HK-2 (cell line): ENCODE results near the gene TOB2.
"Not testable (repeated sequence)": the region's sequence is repeated elsewhere in the genome, so short reads cannot be mapped to it uniquely, and the experiment has no call there.

Source experiments
- DNase-seq: peaks from one replicate; pipeline ENCODE4 v3.0.0-alpha.2; 2018; ENCODE audit not compliant: unreplicated experiment

Gene TOB2

DNA sequence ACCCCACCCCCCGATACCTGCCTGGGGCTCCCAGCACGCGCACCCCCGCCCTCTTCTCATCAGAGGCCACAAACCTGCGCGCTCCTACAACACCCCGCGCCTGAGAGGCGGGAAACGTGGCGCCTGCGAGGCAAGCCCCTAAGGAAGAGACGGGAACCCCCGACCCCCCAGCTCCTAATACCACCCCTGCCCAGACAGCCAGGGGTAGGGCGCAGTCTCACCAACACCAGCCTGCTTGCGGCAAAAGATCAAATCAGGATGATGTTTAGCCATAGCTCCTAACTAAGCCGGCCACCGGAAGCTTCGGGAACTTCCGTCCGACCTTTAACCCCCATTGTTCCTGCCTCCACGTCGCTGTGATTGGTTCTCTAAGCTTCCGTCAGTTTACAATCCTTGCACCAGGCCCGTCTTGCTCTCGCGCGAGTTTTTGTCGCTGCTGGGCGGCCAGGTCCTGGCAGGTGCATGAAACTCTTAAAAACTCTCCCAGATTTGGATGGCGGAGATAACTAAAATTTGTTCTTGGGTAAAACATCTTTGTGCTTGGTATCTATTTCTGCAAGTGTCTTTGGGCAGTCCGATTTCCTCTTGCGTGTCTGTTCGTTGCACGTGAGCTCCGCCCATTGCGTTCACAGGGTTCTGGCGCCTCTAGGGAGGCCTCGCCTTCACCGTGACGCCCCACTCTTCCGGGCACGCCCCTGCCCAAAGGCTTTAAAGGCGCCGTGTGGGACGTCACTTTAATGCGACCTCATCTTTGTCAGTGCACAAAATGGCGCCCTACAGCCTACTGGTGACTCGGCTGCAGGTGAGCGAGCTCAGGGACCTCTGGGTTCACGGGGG lies 22.0 kb upstream of the TOB2 start, which contains the start of the genes ACO2 and PHF5A:
Gene ACO2 (plus strand): TSS at position 737 of the 837 bp plus-strand sequence. CDS start 30 bp downstream, at position 767.
Gene PHF5A (minus strand): TSS at position 312 of the 837 bp plus-strand sequence. CDS start 39 bp downstream, at position 273.
- DNase-seq: peak; percentile 93

DNA sequence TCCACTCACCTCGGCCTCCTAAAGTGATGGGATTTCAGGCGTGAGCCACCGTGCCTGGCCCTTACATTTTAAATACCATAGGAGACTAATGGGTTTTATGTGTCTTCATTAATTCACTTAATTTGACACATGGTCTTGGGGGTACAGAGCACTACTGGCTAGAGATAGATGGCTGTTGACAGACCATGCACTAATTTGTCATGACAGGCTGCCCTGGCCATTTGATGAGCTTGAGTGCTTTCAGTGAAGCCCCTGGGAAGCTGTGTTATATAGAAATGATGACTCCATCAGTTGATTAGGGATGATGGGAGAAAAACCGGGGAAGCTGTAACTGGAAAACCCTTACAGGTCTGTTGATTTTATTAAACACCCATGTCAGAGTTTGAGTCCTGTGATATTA lies 15.3 kb upstream of the TOB2 start:
- DNase-seq: no peak

DNA sequence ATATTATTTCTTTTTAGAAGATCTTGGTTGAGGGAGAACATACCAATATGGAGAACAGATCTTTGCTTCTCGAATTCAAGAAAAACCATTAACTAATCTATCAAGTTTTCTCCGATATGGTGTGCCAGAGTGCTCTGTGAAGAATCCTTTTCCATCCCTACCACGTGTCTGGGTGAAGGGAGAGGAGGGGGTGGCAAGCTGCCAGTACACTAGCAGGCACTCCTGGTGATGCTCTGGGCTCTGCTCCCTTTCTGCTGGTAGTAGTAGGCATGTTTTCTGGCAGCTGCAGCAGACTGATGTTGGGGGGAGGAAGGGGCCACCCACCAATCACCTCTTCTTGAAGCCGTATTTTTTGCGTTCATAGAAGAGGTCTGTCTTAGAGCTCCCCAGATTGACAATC lies 13.5 kb upstream of the TOB2 start:
- DNase-seq: not testable (repeated sequence)

DNA sequence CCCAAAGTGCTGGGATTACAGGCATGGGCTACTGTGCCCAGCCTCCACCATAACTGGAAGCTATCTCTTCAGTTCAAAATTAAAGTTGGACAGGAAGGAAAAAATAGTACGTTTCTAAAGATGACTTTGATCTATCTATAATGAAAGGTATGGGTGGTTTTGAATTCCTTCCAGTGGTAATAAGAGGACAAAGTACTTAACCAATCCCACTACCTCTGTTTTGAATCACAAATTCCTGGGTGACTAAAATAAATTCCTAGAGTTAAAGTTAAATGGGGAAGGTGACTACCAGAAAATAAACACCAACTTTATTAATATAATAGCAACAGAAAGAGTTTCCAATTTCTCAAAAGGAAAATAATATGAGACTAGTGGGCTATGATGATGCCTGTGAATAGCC lies 12.8 kb upstream of the TOB2 start:
- DNase-seq: no peak

DNA sequence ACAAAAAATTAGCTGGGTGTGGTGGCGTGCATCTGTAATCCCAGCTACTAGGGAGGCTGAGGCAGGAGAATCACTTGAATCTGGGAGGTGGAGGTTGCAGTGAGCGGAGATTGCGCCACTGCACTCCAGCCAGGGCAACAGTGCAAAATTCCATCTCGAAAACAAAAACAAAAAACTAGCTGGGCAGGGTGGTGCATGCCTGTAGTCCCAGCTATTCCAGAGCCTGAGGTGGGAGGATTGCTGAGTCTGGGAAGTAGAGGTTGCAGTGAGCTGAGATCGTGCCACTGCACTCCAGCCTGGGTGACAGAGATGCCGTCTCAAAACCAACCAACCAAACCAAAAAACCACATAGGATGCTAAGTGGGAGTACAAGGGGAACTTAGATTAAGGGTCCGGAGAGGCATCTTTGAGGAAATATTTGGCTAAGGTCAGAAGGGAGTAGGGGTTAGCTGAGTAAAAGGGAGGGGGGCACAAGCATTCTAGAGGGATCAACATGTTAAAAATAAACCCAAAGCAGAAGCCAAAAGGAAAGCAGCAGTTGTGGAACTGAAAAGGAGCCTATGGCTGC lies 11.6 kb upstream of the TOB2 start:
- DNase-seq: no peak

DNA sequence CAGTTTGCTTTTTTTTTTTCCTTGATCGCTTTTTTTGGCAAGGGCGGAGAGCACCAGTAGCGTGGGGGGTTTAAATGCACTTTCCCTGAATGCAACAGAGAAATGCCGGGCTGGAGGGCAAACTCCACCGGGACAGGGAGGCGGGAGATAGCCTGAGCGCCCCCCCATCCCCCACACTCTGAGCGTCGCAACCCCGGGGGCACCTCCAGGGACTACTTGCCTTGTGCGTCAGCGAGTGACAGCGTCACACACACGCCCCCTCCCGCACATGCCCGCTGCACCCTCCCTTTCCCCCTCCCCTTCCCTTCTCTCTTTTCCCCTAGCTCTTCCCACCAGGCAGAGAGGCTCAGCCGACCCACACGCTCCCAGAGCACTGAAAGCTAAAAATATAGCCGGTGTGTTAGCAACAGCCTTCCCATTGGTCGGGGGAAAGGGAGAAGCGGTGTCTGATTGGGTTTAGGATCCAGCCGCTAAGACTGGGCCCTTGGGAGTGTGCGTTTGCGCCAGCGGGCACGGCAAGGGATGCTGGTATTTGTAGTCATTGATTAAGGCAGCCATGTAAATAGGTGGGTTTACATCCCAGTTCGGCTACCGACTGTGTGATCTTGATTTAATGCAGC lies 1.7 kb upstream of the TOB2 start:
- peak; percentile 94 for DNase-seq

DNA sequence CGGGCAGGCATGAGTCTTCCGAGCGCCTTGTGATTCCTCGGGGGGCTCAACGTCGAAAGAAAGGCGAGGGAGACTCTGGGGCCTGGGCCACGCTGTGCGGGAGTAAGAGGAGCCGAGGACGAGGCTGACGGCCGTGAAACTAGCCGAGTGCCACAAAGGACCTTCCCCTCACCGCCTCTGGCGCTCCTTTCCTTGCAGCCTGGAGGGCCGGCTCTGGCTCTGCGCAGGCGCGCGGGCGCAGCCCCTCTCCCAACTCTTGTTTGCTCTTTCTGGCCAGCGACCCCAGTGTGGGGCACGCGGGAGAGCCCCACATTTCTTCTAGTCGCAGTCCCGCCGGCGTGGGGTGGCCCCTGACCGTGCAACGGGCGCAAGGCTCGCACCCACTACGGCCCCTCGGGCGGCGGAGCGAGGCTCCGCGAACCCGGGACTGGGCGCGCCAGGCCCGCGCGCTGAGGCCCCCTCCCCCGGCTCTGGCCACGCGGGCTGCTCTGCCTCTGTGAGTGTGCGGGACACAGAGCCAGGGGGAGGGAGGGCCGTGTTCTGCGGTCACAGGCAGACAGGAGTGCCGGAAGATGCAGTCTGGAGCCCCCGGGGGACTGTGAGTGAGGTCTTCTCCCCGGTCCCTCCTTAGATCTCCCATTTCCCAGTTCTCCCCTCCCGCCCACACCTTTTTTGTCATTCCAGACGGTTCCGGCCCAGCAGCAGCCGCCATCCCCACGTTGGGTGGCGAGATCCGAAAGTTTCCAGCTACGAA lies 1.0 kb upstream of the TOB2 start:
- peak; percentile 66 for DNase-seq

DNA sequence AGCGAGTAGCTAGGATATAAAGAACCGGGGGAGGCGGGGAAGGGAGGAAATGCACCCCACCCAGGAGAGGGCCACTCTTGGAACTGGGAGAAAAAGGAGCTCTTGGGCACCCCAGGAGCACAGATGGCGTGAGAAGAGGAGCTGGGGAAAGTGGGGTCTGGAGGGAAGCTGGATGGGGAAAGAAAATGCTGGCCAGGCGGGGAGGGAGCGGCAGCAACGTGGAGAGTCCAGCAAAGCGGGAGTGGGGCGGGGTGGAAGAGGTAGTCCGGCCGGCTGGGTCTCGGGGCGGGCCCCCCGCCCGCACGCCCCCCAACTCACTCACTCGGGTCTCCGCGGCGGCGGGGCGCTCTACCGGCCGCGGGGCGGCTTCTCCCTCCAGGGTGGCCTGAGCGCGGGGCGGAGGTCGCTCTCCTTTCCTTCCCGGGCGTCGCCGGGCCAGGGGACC lies 522 bp downstream of the TOB2 start:
- peak; percentile 15 for DNase-seq

DNA sequence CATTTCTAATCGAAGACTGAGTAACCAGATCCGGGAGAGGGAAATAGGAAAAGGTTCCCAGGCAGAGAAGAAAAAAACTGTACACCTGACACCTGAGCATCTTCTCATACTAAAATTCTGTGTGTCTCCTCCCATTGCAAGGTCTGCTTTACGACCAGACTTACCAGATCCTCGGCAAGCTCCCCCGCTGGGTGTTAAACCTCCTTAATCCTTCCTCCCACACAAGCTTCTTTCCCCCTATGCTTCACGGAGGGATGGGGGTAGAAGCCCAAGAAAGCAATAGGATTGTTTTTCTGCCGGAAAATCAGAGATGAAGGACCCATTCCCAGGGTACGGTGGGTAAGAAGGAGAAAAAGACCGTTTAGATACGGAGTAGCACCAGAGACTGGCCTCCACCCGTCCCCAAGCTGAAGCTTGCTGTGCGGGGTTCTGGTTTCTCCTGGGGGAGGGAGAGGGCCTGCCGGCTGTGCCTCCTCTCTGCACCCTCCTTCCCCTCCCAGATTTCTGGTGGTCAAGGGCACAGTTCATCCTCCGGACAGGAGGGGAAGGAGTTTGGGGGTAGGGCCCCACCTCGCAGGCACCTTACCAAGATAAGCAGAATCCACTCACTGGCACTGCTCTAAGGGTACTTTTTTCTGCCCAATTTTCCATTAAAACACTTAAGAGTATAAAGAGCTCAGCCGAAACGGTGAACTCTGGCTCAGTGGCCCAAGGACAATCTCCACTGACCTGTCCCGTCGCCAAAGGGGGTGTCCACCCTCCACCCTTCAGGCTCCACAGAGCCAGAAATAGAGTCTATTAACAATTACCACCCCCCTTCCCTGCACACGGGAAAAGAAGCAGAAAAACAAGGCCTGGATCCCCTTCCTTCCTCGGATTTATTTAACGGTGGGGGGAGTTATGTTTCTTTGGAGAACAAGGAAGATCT lies 1.2 kb downstream of the TOB2 start:
- DNase-seq: peak; percentile 16

DNA sequence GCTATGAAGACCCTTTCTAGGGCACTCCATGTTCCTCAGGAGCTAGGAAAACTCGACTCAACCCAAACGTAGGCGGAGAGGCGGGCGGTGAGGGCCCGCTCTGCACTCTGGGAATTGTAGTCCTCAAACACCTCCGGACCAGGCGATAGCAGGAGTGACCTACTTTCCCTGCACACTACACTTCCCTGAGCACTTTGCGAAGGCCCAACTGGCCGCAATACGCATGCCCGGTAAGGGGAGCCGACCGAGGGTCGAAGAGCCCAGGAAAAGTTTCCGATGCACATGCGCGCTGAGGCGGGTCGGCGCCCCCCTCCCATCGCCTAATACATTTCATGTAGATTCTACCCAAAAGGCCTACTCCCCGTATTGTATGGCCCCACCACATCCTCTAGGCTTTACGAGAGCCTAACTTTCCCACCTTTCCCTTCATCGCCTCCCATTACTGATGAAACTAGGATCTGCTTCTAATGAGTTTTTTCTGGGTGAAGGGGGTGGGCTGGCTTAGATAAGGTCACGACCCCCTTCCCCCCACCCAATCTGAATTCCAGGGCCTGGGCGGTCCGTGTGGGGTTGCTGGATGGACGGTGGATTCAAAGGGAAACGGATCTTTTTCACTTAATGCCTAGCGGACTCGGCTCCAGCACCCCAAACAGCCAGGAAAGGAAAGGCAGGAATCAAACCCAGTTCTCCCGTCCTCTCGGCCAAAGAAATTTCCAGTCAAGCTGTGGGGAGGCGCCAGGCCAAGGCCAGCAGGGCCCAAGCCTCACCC lies 2.1 kb downstream of the TOB2 start:
- DNase-seq: peak; percentile 85

DNA sequence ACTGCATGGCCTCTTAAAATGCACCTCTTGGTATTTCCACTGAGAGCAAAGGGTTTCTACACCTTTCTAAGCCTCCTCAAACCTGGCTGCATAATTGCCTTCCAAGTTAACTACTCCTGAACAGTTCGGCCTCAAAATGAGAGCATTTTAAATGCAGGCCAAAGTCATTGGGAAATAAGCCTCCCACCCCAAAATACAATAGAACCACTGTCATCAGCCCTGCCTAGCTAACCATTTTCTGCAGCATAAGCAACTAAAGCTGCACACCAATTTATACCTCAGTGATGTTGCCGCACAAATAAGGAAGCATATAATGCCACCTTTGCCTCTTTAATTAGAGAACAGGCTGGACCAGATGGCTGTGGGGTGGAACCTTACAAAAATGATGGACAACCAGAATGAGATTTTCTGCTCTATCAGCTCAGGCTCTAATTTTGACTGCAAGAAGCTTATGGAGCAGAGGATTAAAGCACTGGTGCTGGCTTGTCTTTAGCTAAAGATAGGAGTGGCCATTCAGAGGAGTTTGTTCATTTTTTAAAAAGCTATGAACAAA lies 4.3 kb downstream of the TOB2 start:
- DNase-seq: no peak

DNA sequence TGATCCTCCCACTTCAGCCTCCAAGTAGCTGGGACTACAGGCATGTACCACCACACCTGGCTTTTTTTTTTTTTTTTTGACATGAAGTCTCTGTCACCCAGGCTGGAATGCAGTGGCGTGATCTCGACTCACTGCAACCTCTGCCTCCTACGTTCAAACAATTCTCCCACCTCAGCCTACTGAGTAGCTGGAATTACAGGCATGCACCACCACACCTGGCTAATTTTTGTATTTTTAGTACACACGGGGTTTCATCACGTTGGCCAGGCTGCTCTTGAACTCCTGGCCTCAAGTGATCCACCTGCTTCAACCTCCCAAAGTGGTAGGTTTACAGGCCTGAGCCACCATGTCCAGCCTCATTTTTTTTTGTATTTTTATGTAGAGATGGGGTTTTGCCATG lies 6.1 kb downstream of the TOB2 start:
- DNase-seq: not testable (repeated sequence)

DNA sequence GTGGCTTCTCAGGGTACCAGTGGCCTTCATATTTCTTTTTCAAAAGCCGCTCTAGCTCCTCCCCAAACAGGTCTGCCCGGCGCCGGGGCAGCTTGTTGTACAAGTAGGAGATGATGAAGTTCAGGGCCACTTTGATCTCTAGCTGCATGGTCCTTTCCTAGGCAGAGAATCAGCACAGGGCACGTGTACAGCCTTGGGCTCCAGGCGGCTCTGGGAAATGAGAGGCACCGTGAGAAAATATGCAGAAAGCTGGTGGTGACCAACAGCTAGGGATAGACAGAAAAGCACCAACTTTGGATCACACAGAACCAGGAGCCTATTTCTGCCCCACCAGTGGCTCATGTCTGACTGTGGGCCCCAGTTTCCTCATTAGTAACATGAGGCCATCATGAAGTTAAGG lies 9.4 kb downstream of the TOB2 start:
- DNase-seq: no peak

DNA sequence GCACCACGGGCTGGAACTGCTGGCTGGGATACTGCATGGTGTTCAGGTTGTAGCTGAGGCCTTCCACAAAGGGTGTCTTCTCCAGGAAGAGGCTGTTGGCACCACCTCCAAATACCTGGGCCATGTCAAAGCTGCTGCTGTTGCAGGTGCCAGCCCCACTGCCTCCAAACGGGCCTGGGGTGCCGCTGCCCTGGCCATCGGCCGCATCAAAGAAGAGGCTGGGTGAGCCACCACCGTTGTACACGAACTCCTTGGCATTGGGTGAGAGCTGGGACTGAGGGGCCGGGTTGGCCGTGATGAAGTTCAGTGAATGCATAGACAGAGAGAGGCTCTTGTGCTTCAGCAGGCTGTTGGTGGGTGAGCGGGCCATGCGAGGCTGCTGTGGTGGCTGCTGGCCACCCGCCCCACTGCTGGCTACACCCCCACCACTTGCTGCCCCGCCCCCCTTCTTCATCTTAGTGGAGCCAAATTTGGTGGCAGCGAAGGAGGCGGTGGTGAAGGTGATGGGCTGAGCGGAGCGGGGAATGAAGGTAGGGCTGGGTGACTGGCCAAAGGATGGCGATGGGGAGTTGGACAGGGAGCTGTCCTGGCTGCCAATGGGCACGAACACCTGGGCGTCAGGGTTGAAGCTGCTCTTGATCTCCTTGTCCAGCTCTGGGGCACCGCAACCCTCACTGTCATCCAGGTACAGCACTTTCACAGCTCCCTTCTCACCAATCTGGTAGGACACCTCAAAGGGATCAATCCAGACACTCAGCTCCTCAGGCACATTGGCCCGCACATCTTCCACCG lies 10.1 kb downstream of the TOB2 start:
- no peak for DNase-seq

DNA sequence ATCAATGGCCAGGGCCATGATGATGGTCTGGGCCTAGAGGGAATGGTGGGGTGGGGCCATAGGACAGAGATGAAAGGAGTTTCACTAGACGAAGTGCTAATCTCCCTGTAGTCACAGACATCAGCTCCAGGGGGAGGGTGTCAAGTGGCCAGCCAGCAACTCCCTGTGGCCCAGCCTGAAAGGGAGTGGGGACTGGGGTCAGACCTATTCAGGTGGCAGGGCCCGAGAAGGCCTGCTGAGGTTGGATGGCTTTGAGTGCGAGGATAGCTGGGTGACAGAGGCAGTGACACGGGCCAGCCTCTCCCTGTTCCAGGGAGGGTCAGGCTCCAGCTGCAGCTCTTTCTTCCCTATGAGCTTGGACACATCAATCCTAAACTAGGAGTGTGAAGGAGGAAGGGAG lies 11.0 kb downstream of the TOB2 start:
- DNase-seq: no peak

DNA sequence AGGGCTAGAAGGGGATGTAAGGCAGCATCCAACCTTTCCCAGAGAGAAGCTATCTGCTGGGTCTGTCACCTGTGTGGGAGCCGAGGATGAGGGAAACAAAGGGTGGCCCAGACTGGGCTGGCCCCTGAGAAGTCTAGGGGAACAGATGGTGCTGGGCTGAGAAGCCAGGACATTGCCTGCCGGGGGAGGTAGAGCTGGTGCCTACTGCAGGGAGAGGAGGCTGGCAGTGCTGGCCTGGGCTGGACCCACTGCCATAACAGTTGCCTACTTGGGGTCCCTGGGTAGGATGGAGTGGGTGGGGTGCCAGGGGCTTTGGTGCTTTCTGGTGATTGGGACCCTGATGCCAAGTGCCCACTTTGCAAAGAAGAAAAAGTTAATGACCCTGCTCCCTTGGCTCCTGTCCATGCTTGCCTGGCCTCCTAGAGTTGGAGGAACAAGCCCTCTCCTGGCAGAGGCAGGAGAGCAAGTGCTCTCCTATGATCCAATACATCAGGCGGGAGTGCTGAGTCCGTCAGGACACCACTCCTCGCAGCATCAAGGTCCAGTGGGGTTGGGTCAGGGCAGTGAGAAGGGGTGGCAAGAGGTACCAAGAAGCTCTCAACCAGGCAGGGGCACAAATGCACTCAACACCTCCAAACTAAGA lies 12.1 kb downstream of the TOB2 start:
- DNase-seq: not testable (repeated sequence)

DNA sequence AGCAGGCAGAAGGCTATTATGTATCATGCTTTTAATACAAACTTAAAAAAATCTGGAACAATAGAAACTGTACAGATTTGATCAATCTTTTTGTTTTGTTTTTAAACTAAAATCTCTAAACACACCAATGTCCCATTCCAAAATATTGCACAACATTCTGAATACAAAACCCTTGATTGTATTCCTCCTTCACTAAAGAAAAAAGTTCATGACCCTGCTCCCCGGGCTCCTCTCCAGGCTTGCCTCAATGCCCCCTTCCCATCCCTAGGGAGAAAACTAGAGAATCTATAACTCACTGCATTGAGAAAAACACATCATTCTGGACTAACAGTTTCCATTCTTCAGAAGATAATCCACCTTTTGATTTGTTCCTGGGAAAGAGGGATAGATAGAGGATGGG lies 13.1 kb downstream of the TOB2 start:
- DNase-seq: not testable (repeated sequence)

DNA sequence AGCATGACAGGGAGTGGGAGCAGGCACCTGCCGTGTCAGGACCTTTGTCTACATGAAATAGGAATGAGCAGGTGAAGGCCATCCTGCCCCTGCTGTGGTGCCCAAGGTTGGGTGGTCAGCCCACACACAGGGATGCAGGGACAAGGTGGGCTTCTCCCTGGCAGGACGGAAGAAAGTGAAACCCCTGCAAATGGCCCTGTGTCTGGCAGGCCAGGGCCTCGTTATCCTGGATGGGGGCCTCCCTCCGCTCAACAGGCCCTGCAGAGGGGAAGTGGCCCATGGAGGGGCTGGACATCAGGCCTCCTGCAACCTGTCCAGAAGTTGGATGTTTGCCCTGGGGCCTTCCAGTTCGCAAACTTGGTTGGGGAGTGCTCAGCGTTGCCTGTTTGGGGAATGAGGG lies 14.9 kb downstream of the TOB2 start:
- no peak for DNase-seq

DNA sequence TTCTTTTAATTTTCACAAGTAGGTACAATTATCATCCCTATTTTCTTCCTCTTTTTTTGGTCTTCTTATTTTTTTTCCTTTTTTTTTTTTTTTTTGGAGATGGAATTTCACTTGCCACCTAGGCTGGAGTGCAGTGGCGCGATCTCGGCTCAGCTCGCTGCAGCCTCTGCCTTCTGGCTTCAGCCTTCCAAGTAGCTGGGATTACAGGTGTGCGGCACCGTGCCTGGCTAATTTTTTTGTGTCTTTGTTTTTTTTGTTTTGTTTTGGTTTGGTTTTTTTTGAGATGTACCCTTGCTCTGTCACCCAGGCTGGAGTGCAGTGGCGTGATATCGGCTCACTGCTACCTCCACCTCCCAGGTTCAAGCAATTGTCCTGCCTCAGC lies 16.7 kb downstream of the TOB2 start:
- DNase-seq: no peak
